K562 (cell line): ENCODE measurements around the gene GALNS. TPM values are rescaled to one million over a fixed set of nuclear protein-coding genes. Genes with fewer than 3 reads are reported as not detected.

ENCODE experiments used
- ARID2 ChIP-seq: fragments of 450-650 bp; IDR thresholded peaks from 2 replicates; pipeline ENCODE4 v1.6.1; 2017; ENCODE audit warnings: antibody characterized with exemption, mild to moderate bottlenecking
- CSDE1 ChIP-seq, 2 experiments: fragments of 450-650 bp; IDR thresholded peaks; 2 replicates each; pipeline ENCODE4 v1.6.1; 2016; ENCODE audit warnings: mild to moderate bottlenecking in 1 of 2
- CTCFL ChIP-seq: IDR thresholded peaks from 2 replicates; pipeline ENCODE4 v1.6.1; 2011; ENCODE audit warnings: borderline replicate concordance, low read depth, mild to moderate bottlenecking, moderate library complexity, low read length; ENCODE audit not compliant: insufficient read depth, poor library complexity, severe bottlenecking
- CXXC5 ChIP-seq: fragments of 250-450 bp; sonication (Bioruptor Pico); IDR thresholded peaks from 2 replicates; pipeline ENCODE4 v1.8.0; 2022; ENCODE audit warnings: inconsistent platforms, mild to moderate bottlenecking, moderate library complexity
- DDX20 ChIP-seq: fragments of 450-650 bp; IDR thresholded peaks from 2 replicates; pipeline ENCODE4 v1.6.1; 2016; ENCODE audit warnings: missing genetic modification characterization, low read depth, mild to moderate bottlenecking, missing compliant biosample characterization, moderate library complexity
- FIP1L1 ChIP-seq: fragments of 200-400 bp; formaldehyde crosslinking; IDR thresholded peaks from 2 replicates; pipeline ENCODE4 v1.6.1; 2018; ENCODE audit warnings: mild to moderate bottlenecking, low read depth, low read length; ENCODE audit not compliant: poor library complexity, severe bottlenecking
- KDM4B ChIP-seq, 2 experiments: fragments of 450-650 bp in 1 of 2; sonication (generic) in 1 of 2; IDR thresholded peaks; 2 replicates each; pipeline ENCODE4 v1.6.1; 2016 to 2017; ENCODE audit warnings: borderline replicate concordance in 2 of 2, antibody characterized with exemption in 1 of 2, low read depth in 1 of 2, mild to moderate bottlenecking in 1 of 2
- KHSRP ChIP-seq: fragments of 450-650 bp; IDR thresholded peaks from 2 replicates; pipeline ENCODE4 v1.6.1; 2017
- L3MBTL2 ChIP-seq: fragments of 450-650 bp; IDR thresholded peaks from 2 replicates; pipeline ENCODE4 v1.6.1; 2016; ENCODE audit warnings: mild to moderate bottlenecking, moderate library complexity
- MTA2 ChIP-seq: fragments of 450-650 bp; IDR thresholded peaks from 2 replicates; pipeline ENCODE4 v1.6.1; 2016; ENCODE audit warnings: low read depth
- MTF1 ChIP-seq: fragments of 250-450 bp; sonication (Bioruptor Pico); IDR thresholded peaks from 2 replicates; pipeline ENCODE4 v1.9.0; 2021; ENCODE audit warnings: moderate library complexity, mild to moderate bottlenecking, inconsistent platforms, borderline replicate concordance
- RBM17 ChIP-seq: fragments of 200-400 bp; formaldehyde crosslinking; IDR thresholded peaks from 2 replicates; pipeline ENCODE4 v1.6.1; 2017; ENCODE audit warnings: low read depth, mild to moderate bottlenecking, low read length, borderline replicate concordance
- RUNX1 ChIP-seq: sonication (generic); IDR thresholded peaks from 2 replicates; pipeline ENCODE4 v1.6.1; 2016; ENCODE audit warnings: antibody characterized with exemption, low read depth
- STAG1 ChIP-seq: sonication (generic); formaldehyde crosslinking; IDR thresholded peaks from 2 replicates; pipeline ENCODE4 v1.5.0; 2020; ENCODE audit warnings: missing genetic modification reagents, borderline replicate concordance
- TGIF2 ChIP-seq: sonication (generic); formaldehyde crosslinking; IDR thresholded peaks from 2 replicates; pipeline ENCODE4 v1.8.1; 2022; ENCODE audit warnings: mild to moderate bottlenecking, missing genetic modification reagents, moderate library complexity
- ZBTB2 ChIP-seq: fragments of 450-650 bp; IDR thresholded peaks from 2 replicates; pipeline ENCODE4 v1.6.1; 2016; ENCODE audit warnings: antibody characterized with exemption
- ZFX ChIP-seq: sonication (generic); formaldehyde crosslinking; IDR thresholded peaks from 2 replicates; pipeline ENCODE4 v1.8.0; 2022; ENCODE audit warnings: mild to moderate bottlenecking, missing genetic modification reagents, moderate library complexity
- ZNF12 ChIP-seq: sonication (generic); formaldehyde crosslinking; IDR thresholded peaks from 2 replicates; pipeline ENCODE4 v1.4.0; 2020; ENCODE audit warnings: mild to moderate bottlenecking, missing genetic modification reagents
- ZNF224 ChIP-seq: sonication (generic); formaldehyde crosslinking; IDR thresholded peaks from 2 replicates; pipeline ENCODE4 v1.8.0; 2022; ENCODE audit warnings: mild to moderate bottlenecking, missing genetic modification reagents
- ZNF282 ChIP-seq: sonication (generic); formaldehyde crosslinking; IDR thresholded peaks from 2 replicates; pipeline ENCODE4 v1.8.1; 2023; ENCODE audit warnings: missing genetic modification reagents
- ZNF324 ChIP-seq: fragments of 250-450 bp; sonication (Bioruptor Pico); IDR thresholded peaks from 2 replicates; pipeline ENCODE4 v1.4.0; 2020; ENCODE audit warnings: mild to moderate bottlenecking
- polyA plus RNA-seq, 8 experiments: library from polyadenylated mRNA; depleted of rRNA in 4 of 8; stranded (reverse) in 5 of 8; unstranded in 3 of 8; fragments of >200 nt; fragmentation: Nextera tagmentation in 2 of 8; fragmentation: Illumina TruSeq in 1 of 8; extraction: Ambion mirVana in 2 of 8; extraction: Trizol in 1 of 8; gene quantifications; 2 replicates each; pipeline versions ENCODE4 v1.2.1 to v1.2.3, GENCODE V29; 2011 to 2014; ENCODE audit warnings: inconsistent platforms in 1 of 8, missing spikeins in 1 of 8
- total RNA-seq, 7 experiments: library from RNA; depleted of rRNA in 6 of 7; stranded (reverse); fragments of >200 nt in 6 of 7; fragmentation: Illumina TruSeq in 2 of 7; extraction: Trizol in 2 of 7; gene quantifications; 2 replicates each; pipeline versions ENCODE4 v1.2.1 to v1.2.3, GENCODE V29; 2011 to 2021; ENCODE audit warnings: low replicate concordance in 1 of 7
- TF ChIP-seq, protein P1 (sequence below), 2 experiments: fragments of 450-650 bp; conservative IDR thresholded peaks; 2 replicates each; pipeline ENCODE4 v1.6.1; 2017; ENCODE audit warnings: mild to moderate bottlenecking in 2 of 2, moderate library complexity in 2 of 2
- TF ChIP-seq, protein P2 (sequence below): sonication (generic); formaldehyde crosslinking; IDR thresholded peaks from 2 replicates; pipeline ENCODE4 v1.8.0; 2022; ENCODE audit warnings: missing genetic modification reagents, mild to moderate bottlenecking, borderline replicate concordance

The GALNS gene
- total and polyA plus RNA-seq, 9 of the 15 experiments (the other 6 are each of a cell fraction or from before 2014, with no cell fraction given), result 0.38 to 13.2 (median 4.3) TPM

DNA sequence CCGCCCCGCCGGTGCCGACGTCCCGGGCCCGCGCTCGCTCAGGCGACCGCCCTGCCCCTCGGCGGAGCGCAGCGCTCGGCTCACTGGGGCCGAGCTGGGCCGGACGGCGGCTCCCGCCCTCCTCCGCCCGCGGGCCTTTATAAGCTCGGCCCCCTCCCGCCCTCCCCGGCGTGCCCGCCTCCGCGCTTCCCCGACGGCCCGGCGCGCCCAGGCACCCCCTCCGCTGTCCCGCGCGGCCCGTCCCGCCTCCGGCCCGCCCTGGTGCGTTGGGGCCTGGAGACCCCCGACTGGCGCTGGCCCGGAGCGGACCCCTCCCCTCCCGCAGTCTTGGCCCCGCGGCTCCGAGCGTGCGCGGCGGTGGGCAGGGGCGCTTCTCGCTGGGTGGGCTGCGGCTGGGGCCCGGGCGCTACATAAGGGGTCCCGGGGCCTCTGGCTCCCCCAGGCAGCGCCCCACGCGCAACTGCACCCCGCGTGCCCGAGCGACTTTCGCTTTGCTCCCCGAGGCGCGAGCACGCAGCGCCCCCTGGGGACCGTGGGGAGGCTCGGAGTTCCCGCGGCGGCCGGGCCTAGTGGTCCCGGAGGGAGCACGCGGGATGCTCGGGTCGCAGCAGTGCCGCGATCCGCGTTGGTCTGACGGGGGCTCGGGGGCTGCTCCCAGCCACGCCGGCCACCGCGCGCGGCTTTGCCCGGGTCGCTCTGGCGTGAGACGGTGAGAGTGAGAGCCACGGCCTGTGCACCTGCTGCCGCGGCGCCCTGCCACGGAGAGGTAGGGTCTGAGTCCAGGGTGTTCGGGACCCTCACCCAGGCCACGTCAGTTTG is 71.4 kb downstream of the GALNS start, which contains the start of gene PIEZO1 (continued):
- TF ChIP-seq CSDE1 (IDR thresholded peaks at IDR 0.05) (no peak), ZFX (CRISPR knock-in tag) (peak; percentile 98), FIP1L1 (peak; percentile 96), CTCFL (peak; percentile 97), CXXC5 (peak; percentile 62), L3MBTL2 (peak; percentile 92), ZNF12 (CRISPR knock-in tag) (no peak; the same call in 1 of the 2 replicates), ZNF324 (CRISPR knock-in tag) (no peak), ZNF282 (peak; percentile 92), KDM4B (IDR thresholded peaks at IDR 0.05; ENCODE audit: borderline replicate concordance in 2 of 2, low read depth in 1 of 2) (peak in 1 of 2 experiments; percentile 66; a peak in 1 of 4 replicates), STAG1 (CRISPR knock-in tag) (peak; percentile 90), ZBTB2 (peak; percentile 78), RUNX1 (no peak), MTA2 (peak; percentile 41; the same call in 1 of the 2 replicates), KHSRP (no peak), ZNF224 (peak; percentile 94), RBM17 (no peak), TGIF2 (CRISPR knock-in tag) (peak; percentile 89), MTF1 (no peak), DDX20 (tag) (no peak), ARID2 (peak; percentile 89)
- TF ChIP-seq, protein P1, sequence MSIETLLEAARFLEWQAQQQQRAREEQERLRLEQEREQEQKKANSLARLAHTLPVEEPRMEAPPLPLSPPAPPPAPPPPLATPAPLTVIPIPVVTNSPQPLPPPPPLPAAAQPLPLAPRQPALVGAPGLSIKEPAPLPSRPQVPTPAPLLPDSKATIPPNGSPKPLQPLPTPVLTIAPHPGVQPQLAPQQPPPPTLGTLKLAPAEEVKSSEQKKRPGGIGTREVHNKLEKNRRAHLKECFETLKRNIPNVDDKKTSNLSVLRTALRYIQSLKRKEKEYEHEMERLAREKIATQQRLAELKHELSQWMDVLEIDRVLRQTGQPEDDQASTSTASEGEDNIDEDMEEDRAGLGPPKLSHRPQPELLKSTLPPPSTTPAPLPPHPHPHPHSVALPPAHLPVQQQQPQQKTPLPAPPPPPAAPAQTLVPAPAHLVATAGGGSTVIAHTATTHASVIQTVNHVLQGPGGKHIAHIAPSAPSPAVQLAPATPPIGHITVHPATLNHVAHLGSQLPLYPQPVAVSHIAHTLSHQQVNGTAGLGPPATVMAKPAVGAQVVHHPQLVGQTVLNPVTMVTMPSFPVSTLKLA (conservative IDR thresholded peaks at IDR 0.05), result peak; percentile 65 to 84
- TF ChIP-seq, protein P2, sequence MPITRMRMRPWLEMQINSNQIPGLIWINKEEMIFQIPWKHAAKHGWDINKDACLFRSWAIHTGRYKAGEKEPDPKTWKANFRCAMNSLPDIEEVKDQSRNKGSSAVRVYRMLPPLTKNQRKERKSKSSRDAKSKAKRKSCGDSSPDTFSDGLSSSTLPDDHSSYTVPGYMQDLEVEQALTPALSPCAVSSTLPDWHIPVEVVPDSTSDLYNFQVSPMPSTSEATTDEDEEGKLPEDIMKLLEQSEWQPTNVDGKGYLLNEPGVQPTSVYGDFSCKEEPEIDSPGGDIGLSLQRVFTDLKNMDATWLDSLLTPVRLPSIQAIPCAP (CRISPR knock-in tag), result peak; percentile 93; the same call in 1 of the 2 replicates
